Hematopoietic multipotent progenitor cell treated with erythropoietin and hydrocortisone succinate and interleukin-3 and kit ligand, for 4 days (in vitro differentiated cells): Measurements from ENCODE around the gene SMC2.

Experiments used
- DNase-seq: peaks from one replicate; pipeline ENCODE4 v3.0.0-alpha.2; 2015

SMC2 gene

GRCh38 chr9:104093647-104094533 is at the start of gene SMC2:
Gene SMC2 (plus strand): TSS chr9:104094309. CDS start chr9:104095385, 1,076 bp downstream.
- peak; percentile 97 for DNase-seq

GRCh38 chr9:104068546-104068945 is 25.6 kb upstream of the SMC2 start:
- DNase-seq, result no peak

DNA sequence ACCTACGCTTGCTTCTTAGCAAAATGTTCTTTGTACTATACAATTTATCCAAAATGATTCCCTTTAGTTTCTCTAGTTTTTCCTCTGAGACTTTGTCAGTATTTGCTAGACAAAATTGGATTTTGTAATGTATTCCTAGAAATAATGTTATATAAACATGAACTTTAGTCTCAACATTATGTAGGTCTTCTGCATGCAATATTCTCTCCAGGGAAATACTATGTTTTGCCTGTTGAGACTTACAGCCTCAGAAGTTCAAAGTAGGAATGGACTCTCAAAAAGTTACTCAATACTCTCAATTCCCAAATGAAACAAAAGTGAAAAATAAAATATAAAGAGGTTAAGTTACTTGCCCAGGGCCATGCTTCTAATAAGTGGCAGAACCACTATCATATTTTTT is 24.8 kb upstream of the SMC2 start:
- no peak for DNase-seq

DNA sequence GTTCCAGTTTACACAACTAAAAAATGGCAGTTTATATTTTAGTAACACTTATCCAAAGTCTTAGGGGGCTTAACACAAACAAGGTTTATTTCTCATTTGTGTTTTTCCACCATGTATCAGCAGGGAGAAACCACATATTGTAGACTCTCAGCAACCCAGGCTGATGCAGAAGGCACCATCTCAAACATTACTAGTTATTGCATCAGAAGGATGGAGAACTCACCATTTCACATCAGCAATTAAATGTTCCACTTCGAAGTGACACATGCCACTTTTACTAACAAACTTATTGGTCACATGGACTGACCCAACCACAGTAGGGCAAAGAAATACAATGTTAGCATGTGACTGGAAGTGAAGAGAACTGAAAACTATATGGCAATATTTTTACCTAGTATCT is 22.5 kb upstream of the SMC2 start:
- no peak for DNase-seq

DNA sequence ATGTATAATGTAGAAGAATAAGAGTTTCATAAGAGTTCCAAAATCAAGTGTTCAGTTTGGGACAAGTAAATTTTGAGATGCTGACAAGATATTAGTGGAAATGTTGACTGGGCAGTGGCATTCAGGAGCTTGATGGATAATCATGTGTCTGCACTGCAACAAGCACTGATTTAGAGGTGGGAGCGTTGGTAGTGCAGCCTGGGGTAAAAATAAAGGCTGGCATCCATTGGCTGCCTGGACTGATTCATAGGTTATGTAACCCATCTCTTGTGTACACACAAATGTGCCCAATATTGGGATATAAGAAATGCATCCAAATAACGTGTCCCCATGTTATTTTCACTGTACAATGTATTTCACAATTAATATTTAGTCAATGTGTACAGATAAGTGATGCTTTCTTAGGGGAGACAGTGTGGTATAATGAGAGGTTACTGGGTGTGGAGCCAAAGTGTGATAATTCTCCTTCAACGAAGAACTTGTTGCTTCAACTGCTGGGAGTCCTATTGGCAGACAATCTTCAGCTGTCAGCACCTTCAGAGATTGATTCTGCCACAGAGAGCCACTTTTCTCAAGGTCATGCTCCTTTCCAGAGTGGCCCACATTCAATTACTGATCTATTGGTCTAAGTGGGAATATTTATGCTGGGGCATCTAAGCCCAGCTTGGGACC is 20.9 kb upstream of the SMC2 start:
- DNase-seq, result no peak

DNA sequence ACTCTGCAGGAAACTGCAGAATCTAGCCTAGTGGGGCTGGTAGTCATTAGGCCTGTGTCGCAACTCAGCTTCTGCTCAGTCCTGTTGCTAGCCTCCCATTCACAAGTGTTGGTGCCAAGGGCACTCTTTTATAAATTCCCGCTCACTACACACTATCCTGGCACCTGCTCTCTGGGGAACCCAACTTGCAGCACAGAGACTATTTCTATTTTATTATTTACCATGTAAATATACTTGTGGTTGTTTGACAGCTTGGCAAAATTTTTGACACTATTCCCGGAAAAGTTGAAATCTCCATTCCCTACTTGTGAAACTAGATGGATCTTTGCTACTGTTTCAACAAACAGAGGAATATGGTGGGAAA is 20.4 kb upstream of the SMC2 start:
- DNase-seq, result no peak

DNA sequence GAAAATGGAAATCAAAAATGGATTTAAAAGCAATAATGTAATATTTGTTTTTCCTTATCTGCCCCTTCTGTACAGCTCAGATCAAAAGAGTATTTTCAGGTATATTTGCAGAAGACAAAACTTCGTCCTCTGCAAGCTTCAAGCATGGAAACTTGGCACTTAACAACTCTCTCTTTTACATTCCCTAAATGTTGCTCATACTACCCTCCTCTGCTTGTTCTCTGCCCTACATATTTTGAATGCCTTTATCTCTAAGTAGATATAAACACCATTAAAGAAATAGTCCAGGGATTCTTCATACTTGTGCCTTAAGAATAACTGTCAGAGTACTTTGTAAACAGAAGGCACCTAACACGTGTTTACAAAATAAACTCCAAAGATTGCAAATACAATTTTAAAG is 19.2 kb upstream of the SMC2 start:
- no peak for DNase-seq

GRCh38 chr9:104075801-104076753 is 18.0 kb upstream of the SMC2 start:
- DNase-seq, result peak; percentile 25

DNA sequence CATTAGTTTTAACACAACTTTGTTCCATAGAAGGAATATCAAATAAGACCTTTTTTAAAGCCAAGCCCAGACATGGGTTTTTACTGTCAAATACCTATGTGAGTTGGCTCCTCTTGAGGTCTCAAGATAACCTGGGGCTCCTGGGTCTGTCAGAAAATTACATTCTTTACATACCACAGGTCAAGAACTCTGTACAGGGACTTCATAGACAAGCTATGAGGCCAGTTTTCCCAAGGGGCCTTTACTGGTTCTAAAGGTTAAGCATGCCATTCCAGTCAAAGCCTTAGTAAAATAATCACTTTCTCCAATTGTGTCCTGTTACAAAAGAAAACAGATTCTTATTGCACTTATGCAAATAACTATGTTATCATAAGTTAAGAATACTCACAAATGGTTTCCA is 15.5 kb upstream of the SMC2 start:
- DNase-seq, result no peak

GRCh38 chr9:104080983-104081382 is 13.1 kb upstream of the SMC2 start:
- DNase-seq, result no peak

DNA sequence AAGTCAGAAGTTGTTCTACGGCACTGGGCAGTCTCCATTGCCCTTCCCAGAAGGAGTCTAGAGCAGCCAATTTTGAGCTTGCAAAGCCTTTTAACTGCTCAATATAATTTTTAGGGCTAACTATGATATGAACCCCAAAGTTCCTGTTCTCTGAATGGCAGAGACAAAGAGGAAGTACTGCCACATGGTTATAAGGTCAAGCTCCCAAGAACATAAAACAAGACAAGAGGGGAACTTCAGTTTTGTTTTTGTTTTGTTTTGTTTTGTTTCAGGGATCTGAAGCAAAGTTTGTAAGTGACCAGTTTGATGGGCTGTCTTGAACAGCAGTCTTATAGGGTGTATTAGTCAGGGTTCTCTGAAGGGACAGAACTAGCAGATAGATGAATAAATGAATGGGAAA is 11.9 kb upstream of the SMC2 start:
- DNase-seq, result peak; percentile 34

- DNase-seq, result no peak
These were observed 8.6 kb upstream of the SMC2 start for GRCh38 chr9:104085525-104085924.

DNA sequence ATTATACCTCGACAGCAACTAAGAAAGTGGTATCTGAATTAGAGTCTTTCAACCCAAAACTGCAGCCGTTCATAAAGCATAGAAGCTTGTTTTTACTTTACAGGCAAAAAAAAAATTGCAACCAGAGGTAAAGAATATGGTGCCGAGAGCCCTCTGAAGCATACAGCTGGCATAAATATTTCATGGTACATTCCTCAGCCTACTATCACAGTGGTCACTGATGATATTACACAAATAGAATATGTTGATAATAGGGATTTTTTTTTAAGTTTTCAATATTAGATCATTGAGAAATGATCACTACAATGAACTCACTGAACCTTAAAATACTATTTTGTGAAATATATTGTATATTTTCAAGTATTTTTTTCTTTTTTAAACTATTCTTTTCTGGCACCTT is 6.2 kb upstream of the SMC2 start:
- no peak for DNase-seq

DNA sequence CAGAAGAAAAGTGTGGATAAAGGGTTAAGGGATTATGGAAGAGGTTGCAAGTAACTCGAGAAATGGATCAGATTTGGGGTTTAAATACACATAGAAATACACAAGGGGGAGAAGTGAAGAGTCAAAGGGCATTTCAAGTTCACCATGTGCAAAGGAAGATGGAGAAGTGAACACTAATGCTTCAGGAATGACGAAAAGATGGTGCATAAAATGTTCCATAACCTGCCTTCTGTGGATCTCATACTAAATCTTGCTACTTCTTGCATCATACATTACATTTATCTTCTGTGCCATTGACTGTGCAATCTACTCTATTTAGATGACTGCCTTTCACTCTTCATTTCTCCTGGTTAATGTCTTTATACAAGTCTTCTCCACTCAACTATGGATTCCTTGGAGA is 5.7 kb upstream of the SMC2 start:
- DNase-seq, result no peak

- no peak for DNase-seq
These were observed 3.5 kb upstream of the SMC2 start for GRCh38 chr9:104090578-104090977.

DNA sequence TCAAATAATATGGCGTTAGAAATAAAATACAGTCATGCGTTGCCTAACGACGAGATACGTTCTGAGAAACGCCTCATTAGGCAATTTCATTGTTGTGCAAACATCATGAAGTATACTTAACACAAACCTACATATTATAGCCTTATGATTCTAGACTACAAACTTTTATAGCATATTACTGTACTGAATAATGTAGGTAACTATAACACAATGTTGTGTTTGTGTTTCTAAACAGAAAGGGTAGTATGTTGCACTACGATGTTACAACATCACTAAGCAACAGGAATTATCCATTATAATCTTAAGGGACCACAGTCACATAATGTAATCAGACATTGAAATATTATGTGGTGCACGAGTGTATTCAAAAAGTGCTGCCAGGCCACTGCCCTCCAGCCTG is 3.0 kb upstream of the SMC2 start:
- no peak for DNase-seq

- DNase-seq, result peak; percentile 62
These were observed 2.4 kb upstream of the SMC2 start for GRCh38 chr9:104091708-104092107.

GRCh38 chr9:104092192-104092591 is 1.9 kb upstream of the SMC2 start:
- DNase-seq, result no peak

GRCh38 chr9:104092875-104093600 is 1.1 kb upstream of the SMC2 start:
- DNase-seq, result peak; percentile 34

DNA sequence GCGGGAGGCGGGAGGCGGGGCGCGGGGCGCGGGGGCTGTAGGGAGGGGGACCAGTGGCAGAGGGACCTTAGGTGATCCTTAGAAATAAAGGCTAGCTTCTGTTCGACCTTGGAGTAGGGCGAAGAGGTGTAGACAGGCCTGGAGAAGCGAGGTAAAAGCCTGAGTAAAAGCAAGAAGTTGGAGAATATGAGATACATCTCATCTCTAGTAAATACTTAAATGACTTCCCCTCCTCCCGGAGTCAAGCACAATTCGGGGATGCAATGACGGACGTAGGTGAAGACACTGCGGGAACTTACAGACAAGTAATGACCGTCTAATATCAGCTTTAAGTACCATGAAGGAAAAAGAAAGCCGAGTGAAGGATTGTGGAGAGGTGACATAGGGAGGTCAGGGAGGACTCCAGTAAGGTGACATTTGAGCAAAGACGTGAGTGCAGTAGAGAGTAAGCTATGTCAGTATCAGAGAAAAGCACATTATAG is 466 bp downstream of the SMC2 start:
- no peak for DNase-seq

DNA sequence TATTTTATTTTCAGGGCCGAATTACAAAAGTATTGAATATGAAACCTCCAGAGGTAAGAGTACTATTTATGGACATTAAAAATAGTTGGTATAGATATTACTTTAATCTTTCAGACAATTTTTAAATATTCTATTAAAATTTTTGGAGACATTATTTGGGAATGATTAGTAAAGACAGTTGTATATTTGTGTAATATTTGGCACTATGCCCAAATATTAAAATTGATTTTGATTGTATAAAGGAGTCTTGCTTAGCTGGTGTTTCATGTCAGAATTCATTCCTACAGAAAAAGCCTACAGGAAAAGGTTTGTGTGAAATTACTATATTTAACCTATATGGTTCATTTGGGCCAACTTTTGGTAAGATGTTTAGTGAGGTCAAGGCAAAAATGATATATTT is 5.5 kb downstream of the SMC2 start:
- no peak for DNase-seq

- DNase-seq, result no peak
These were observed 10.3 kb downstream of the SMC2 start for GRCh38 chr9:104104360-104104759.
